PFSK-1 (cell line): ENCODE results near the gene GFI1B. TPM values are rescaled to one million over a fixed set of nuclear protein-coding genes. Genes with fewer than 3 reads are reported as not detected.

Source experiments
- FOXP2 ChIP-seq: optimal IDR thresholded peaks from 2 replicates; pipeline ENCODE3; 2011; ENCODE audit warnings: borderline replicate concordance, control low read depth, inconsistent platforms; ENCODE audit not compliant: insufficient read depth; ENCODE audit errors: extremely low read length, extremely low read depth
- POLR2AphosphoS5 ChIP-seq: IDR thresholded peaks from 2 replicates; pipeline ENCODE4 v1.6.1; 2012; ENCODE audit warnings: low read depth, mild to moderate bottlenecking, control low read depth, low read length, moderate library complexity
- SIN3A ChIP-seq: IDR thresholded peaks from 2 replicates; pipeline ENCODE4 v1.6.1; 2012; ENCODE audit warnings: mild to moderate bottlenecking, low read length, moderate library complexity, borderline replicate concordance; ENCODE audit not compliant: insufficient read depth
- TAF1 ChIP-seq: IDR thresholded peaks from 2 replicates; pipeline ENCODE4 v1.6.1; 2012; ENCODE audit warnings: low read length, control low read depth, borderline replicate concordance; ENCODE audit not compliant: insufficient read depth
- polyA plus RNA-seq: library from polyadenylated mRNA; unstranded; fragments of >200 nt; gene quantifications from one replicate; pipeline ENCODE4 v1.2.1, GENCODE V29; 2012; ENCODE audit warnings: low read depth, missing spikeins; ENCODE audit not compliant: insufficient read length
- TF ChIP-seq, protein P1 (sequence below), 2 experiments: IDR thresholded peaks; 2 replicates each; pipeline versions ENCODE4 v1.6.1 to v1.8.0; 2011 to 2012; ENCODE audit warnings: low read depth in 2 of 2, low read length in 2 of 2, control low read depth in 1 of 2, inconsistent platforms in 1 of 2, mild to moderate bottlenecking in 1 of 2, moderate library complexity in 1 of 2; ENCODE audit not compliant: insufficient read depth in 1 of 2

GFI1B gene
- polyA plus RNA-seq: 0.13 TPM

GRCh38 chr9:132978451-132979131, at the start of gene GFI1B:
Gene GFI1B, plus strand, starts transcription at chr9:132978694. Its CDS starts 7,985 bp downstream, at chr9:132986679.
- TF ChIP-seq TAF1 (no peak), POLR2AphosphoS5 (no peak), SIN3A (no peak), FOXP2 (no peak)
- TF ChIP-seq, protein P1, sequence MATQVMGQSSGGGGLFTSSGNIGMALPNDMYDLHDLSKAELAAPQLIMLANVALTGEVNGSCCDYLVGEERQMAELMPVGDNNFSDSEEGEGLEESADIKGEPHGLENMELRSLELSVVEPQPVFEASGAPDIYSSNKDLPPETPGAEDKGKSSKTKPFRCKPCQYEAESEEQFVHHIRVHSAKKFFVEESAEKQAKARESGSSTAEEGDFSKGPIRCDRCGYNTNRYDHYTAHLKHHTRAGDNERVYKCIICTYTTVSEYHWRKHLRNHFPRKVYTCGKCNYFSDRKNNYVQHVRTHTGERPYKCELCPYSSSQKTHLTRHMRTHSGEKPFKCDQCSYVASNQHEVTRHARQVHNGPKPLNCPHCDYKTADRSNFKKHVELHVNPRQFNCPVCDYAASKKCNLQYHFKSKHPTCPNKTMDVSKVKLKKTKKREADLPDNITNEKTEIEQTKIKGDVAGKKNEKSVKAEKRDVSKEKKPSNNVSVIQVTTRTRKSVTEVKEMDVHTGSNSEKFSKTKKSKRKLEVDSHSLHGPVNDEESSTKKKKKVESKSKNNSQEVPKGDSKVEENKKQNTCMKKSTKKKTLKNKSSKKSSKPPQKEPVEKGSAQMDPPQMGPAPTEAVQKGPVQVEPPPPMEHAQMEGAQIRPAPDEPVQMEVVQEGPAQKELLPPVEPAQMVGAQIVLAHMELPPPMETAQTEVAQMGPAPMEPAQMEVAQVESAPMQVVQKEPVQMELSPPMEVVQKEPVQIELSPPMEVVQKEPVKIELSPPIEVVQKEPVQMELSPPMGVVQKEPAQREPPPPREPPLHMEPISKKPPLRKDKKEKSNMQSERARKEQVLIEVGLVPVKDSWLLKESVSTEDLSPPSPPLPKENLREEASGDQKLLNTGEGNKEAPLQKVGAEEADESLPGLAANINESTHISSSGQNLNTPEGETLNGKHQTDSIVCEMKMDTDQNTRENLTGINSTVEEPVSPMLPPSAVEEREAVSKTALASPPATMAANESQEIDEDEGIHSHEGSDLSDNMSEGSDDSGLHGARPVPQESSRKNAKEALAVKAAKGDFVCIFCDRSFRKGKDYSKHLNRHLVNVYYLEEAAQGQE (IDR thresholded peaks at IDR 0.05; ENCODE audit: insufficient read depth in 1 of 2, low read depth in 2 of 2, low read length in 2 of 2): no peak

DNA sequence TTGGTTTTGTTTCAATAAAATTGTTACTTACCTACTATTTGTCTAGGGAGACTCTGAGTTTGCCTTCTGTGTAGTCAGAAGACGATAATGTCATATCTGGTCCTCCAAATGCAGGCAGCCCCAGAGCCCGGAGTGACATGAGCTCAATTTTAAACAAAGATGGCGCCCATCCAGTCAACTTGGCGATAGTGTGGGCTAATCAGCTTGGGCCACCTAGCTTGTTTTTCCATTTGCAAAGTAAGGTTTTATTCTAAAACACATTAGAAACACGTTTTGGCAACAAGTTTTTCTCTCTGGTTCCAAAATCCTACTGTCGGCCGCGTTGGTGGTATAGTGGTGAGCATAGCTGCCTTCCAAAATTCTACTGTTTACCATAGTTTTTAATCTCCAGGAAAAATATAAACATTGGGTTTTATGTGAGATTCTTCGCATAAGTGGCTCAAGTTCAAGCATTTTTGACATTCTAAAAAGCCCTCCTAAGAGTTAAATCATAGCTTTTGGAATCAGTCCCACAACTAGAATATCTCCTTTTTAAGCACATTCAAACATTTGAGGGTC, 47.2 kb upstream of the GFI1B start:
- TF ChIP-seq TAF1 (no peak), FOXP2 (no peak), SIN3A (no peak), POLR2AphosphoS5 (no peak)
- TF ChIP-seq, protein P1 (IDR thresholded peaks at IDR 0.05; ENCODE audit: insufficient read depth in 1 of 2, low read depth in 2 of 2, low read length in 2 of 2): no peak

- TF ChIP-seq, protein P1 (IDR thresholded peaks at IDR 0.05; ENCODE audit: insufficient read depth in 1 of 2, low read depth in 2 of 2, low read length in 2 of 2): no peak
- no peak for TF ChIP-seq SIN3A
- TF ChIP-seq POLR2AphosphoS5: no peak
- no peak for TF ChIP-seq FOXP2
- TF ChIP-seq TAF1: no peak
Measured at GRCh38 chr9:132935026-132935425, 43.5 kb upstream of the GFI1B start.

DNA sequence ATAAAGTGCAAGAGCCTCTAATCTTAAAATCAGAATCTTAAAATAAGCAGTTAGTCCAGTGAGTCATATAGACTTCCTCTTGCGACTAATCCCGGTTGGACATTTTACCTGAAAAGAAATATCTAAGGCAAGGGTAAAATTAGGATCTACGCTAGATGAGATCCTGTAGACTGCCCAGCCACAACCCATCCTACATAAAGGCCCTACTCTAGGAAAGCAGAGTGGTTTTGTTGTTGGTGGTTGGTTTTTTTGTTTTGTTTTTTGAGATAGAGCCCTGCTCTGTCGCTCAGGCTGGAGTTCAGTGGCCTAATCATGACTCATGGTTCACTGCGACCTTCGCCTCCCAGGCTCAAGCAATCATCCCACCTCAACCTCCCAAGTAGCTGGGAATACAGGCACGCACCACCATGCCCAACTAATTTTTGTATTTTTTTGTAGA, 41.0 kb upstream of the GFI1B start:
- TF ChIP-seq POLR2AphosphoS5 (no peak), FOXP2 (no peak), TAF1 (no peak)
- TF ChIP-seq, protein P1 (IDR thresholded peaks at IDR 0.05; ENCODE audit: insufficient read depth in 1 of 2, low read depth in 2 of 2, low read length in 2 of 2): no peak
